ENCODE measurements around the gene ATRN. TPM values are rescaled to one million over a fixed set of nuclear protein-coding genes. Genes with fewer than 3 reads are reported as not detected.

The ATRN gene
- total and polyA plus RNA-seq, 2 of the 8 experiments (the other 6 are each of a cell fraction or from before 2014, with no cell fraction given) = 12.0 to 17.4 TPM

DNA sequence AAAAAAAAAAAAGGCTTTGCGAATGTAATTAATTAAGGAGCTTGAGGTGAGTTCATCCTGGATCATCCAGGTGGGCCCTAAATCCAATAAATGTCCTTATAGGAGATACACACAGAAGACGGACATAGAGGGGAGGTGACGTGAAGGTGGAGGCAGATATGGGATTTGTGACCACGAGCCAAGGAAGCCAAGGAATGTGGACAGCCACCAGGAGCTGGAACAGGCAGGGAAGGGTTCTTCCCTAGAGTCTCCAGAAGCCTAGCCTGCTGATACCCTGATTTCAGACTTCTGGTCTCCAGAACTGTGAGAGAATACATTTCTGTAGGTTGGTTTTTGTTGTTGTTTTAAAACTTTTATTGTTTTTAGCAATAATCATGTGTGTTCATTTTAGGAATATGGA, 6.7 kb upstream of the ATRN start:
- no peak overlapping the region for H3K18ac ChIP-seq (ENCODE audit: extremely low read depth, low read length)
- no peak overlapping the region for H2BK20ac ChIP-seq (ENCODE audit: low read length)
- TF ChIP-seq RAD21 (IDR thresholded peaks at IDR 0.05 in 1 of 2, conservative IDR thresholded peaks at IDR 0.05 in 1 of 2; ENCODE audit: low read depth in 2 of 2, low read length in 2 of 2) = no peak
- TF ChIP-seq TAF1 (IDR thresholded peaks at IDR 0.05; ENCODE audit: low read depth, low read length) = no peak
- ChIA-PET POLR2A (ENCODE audit: partially characterized antibody) (interaction anchor here (0.6 kb wide), 1 partner anchor 11 kb away, joined by 3 read pairs; no protein-coding TSS in a partner anchor), CTCF (ENCODE audit: partially characterized antibody) (interaction anchor here (1.2 kb wide), 1 partner anchor 14 kb away, joined by 3 read pairs; no protein-coding TSS in a partner anchor)
- no peak overlapping the region for H4K5ac ChIP-seq (ENCODE audit: insufficient read length, low read depth, low read length)
- H3K9ac ChIP-seq (replicated peaks in 1 of 4; ENCODE audit: extremely low read depth in 1 of 4, low read depth in 3 of 4, low read length in 3 of 4) = no peak overlapping the region
- H2BK15ac ChIP-seq (ENCODE audit: low read length) = no peak overlapping the region
- no peak overlapping the region for H3K4ac ChIP-seq (replicated peaks; ENCODE audit: insufficient read length, low read depth, low read length)
- WGBS, 2 experiments (ENCODE audit: extremely low coverage in 1 of 2, insufficient coverage in 1 of 2, insufficient read length in 1 of 2, insufficient replicate concordance in 2 of 2, low coverage in 1 of 2, low lambda C conversion rate in 2 of 2, missing lambda C conversion rate in 1 of 2) = 96% methylated on average over 4 of the region's 4 CpGs; no CpG with 5 or more reads in 1 of the 2 experiments
- no peak overlapping the region for H3K23ac ChIP-seq (ENCODE audit: insufficient read length)
- H3K9me3 ChIP-seq (ENCODE audit: insufficient read depth in 2 of 2, low read depth in 1 of 2, low read length in 1 of 2) = no peaks in the 10 kb centered on the region
- H3K14ac ChIP-seq (ENCODE audit: insufficient read length) = no peak overlapping the region
- H3K23me2 ChIP-seq (ENCODE audit: low read depth, low read length) = no peaks in the 10 kb centered on the region
- H2AK5ac ChIP-seq (ENCODE audit: low read depth, low read length) = no peak overlapping the region
- FAIRE-seq = no peak
- no peaks in the 10 kb centered on the region for H4K20me1 ChIP-seq (replicated peaks in 1 of 2; ENCODE audit: control insufficient read depth in 1 of 2, insufficient read depth in 2 of 2, low read length in 2 of 2)
- H4K8ac ChIP-seq (ENCODE audit: extremely low read depth, insufficient read depth, low read length) = no peak overlapping the region
- H3K4me1 ChIP-seq (replicated peaks in 1 of 4; ENCODE audit: control insufficient read depth in 3 of 4, insufficient read depth in 4 of 4, low read length in 3 of 4) = peaks cover 0 to 4% (median 2%) of the 10 kb centered on the region in 4 experiments; a peak in 4 of 7 replicates
- DNase-seq (ENCODE audit: low read depth in 1 of 2, low spot score in 2 of 2) = no peak
- H3K36me3 ChIP-seq (ENCODE audit: control insufficient read depth in 2 of 4, insufficient read depth in 4 of 4, low read length in 3 of 4) = no peaks in the 10 kb centered on the region
- H3K4me2 ChIP-seq (ENCODE audit: insufficient read depth in 1 of 2, low read depth in 2 of 2, low read length in 2 of 2) = no peak overlapping the region
- H3K27me3 ChIP-seq (replicated peaks in 1 of 4; ENCODE audit: control insufficient read depth in 3 of 4, extremely low read depth in 1 of 4, insufficient read depth in 3 of 4, low read length in 3 of 4) = peaks cover 0 to 19% (median 6%) of the 10 kb centered on the region in 4 experiments; a peak in 5 of 7 replicates
- no peak overlapping the region for H3K27ac ChIP-seq (ENCODE audit: low read depth, low read length)
- no peaks in the 10 kb centered on the region for H3K79me2 ChIP-seq (ENCODE audit: control insufficient read depth in 1 of 2, insufficient read depth in 2 of 2, low read length in 2 of 2)
- no peak overlapping the region for H2BK5ac ChIP-seq (ENCODE audit: low read depth, low read length)
- H3K79me1 ChIP-seq (ENCODE audit: low read depth, low read length) = no peaks in the 10 kb centered on the region
- H3K56ac ChIP-seq (replicated peaks; ENCODE audit: insufficient read length, low read depth, low read length) = no peak overlapping the region
- no peak overlapping the region for H2AFZ ChIP-seq (ENCODE audit: low read length)
- no peak overlapping the region for H4K91ac ChIP-seq (replicated peaks; ENCODE audit: insufficient read length, low read length)
- H3K4me3 ChIP-seq (ENCODE audit: extremely low read depth in 1 of 4, insufficient read depth in 2 of 4, low read depth in 3 of 4, low read length in 4 of 4) = no peak overlapping the region
- H2BK120ac ChIP-seq (replicated peaks; ENCODE audit: low read depth, low read length) = no peak overlapping the region
- no peak overlapping the region for H2BK12ac ChIP-seq (ENCODE audit: low read depth, low read length)

All from H1 (cell line).